NCI-H2196 treated with DMSO at 0.1 percent for 48 hours (cell line): ENCODE measurements around the gene TCTN2.

Experiments used
- DNase-seq: peaks from one replicate; lab custom pipeline; 2025; ENCODE audit not compliant: unreplicated experiment; lab: John Stamatoyannopoulos, UW

The TCTN2 gene

DNA sequence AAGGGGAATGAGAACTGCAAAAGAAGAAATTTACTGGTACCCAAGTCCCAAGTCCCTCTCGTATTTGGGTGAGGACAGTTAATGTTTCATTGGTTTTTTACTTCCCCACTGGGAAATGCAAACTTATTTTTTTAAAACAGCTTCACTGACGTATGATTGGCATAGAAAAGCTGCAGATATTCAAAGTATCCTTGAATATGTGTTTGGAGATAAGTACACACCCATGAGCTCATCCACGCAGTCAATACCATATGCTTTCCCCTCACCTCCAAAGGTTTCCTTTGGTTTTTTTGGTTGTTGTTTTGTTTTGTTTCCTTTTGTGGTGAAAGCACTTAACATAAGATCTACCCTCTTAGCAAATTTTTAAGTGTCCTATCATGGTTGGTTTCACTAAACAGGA is 13.1 kb downstream of the TCTN2 start:
- DNase-seq = no peak

DNA sequence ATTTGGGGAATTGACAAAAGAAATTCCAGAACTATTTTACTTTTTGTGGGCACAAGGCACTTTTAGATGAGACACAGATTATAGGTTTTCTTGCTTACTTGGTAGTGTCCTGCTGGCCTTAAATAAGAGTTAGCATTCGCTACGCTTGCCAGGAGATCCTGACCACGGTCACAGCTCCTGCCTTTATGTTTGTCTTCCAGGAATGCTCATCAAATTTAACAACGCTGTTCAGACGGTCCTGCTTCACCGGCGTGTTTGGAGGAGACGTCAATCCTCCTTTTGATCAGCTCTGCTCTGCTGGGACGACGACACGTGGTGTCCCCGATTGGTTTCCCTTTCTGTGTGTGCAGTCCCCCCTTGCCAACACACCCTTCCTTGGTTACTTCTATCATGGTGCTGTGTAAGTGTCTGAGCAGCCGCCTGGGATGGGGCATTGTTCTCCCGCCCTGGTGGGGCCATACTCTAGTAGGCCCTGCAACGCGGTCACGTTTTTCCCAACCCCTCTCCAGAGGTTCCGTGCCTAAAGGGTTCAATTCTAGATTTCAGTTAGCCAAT is 15.8 kb downstream of the TCTN2 start:
- no peak for DNase-seq

DNA sequence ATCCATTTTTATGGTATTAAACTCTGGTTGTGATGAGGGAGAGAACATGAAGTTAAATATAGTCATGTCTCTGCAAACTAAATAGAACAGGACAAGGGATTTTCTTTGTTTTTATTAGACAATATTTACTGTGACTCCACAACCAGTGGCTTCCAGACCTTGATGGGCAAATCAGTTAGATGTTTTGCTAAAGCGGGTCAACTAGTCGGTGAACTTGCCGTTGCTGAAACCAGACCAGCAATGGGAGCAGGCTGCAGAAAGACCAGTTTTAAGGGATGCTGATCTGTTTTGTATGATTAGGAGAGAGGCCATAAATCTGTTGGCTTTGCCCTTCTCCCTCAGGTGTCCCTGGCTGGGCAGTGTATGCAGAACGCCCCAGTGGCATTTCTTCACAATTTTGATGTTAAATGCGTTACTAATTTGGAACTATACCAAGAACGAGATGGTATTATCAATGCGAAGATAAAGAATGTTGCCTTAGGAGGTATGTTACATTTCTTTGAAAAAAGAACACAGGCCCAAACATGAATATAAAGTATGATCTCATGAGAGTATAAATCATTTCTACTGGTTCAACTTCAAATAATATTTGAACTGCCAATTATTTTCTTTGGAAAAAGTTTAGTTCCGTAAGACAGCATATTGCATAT is 19.4 kb downstream of the TCTN2 start:
- no peak for DNase-seq

DNA sequence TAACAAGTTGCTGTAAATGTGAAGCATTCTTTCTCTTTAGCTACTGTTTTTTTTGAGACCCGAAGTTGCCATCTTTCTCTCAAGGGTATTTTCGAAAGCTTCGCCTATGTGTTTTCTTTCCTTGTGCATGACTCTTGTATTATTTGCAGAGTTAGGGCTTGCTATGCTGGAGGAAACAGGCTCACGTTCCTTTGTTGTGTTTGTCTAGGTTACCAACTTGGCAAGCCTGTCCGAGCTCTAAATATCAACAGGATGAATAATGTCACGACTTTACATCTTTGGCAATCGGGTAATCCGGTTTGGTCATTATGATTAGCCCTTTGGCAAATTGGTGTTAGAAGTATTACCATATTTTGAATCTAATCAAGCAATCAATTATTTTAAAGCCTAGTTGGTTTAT is 25.3 kb downstream of the TCTN2 start:
- DNase-seq = peak; percentile 73

DNA sequence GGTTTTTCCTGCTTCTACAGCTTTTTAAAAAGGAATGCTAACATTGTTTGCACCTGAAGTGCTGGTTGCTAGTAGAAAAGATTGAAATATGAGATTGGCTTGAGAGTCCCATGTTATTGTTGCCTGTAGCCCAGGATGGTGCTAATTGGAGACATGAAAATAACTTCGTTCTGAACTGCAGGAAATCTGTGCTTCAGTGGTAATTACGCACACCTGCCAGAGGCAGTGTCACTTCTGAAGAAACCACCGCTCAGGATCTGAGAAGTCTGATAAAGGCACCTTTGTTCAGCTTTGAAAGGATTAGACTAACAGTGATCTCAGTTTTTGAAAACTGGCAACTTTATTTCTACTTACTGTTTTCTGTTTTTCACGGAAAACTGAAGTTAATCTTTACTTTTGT is 25.7 kb downstream of the TCTN2 start:
- DNase-seq = peak; percentile 74

DNA sequence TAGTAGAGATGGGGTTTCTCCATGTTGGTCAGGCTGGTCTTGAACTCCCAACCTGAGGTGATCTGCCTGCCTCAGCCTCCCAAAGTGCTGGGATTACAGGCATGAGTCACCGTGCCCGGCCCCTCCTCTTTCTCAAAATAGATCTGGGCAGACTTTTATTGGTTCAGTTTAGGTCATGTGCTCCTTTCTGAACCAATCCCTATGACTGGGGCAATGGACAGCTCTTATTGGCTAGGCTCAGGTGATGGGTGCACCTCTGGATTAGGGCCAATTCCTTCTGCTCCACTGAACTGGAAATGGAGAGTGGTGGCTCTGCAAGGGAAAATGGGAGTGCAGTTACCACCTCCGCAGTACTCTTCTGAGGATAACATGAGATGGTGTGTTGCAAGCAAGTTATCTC is 35.0 kb downstream of the TCTN2 start:
- DNase-seq = peak; percentile 27

DNA sequence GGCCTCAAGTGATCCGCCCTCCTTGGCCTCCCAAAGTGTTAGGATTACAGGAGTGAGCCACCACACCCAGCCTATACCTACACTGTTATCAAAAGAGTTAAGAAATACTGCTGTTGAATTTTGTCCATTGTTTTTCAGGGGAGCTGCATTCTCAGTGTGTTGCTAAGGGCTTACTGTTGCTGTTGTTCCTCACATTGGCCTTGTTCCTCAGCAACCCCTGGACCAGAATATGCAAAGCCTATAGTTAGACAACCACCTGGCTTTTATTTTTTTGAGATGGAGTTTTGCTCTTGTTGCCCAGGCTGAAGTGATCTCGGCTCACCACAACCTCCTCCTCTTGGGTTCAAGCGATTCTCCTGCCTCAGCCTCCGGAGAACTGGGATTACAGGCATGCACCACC is 36.6 kb downstream of the TCTN2 start:
- DNase-seq = no peak

DNA sequence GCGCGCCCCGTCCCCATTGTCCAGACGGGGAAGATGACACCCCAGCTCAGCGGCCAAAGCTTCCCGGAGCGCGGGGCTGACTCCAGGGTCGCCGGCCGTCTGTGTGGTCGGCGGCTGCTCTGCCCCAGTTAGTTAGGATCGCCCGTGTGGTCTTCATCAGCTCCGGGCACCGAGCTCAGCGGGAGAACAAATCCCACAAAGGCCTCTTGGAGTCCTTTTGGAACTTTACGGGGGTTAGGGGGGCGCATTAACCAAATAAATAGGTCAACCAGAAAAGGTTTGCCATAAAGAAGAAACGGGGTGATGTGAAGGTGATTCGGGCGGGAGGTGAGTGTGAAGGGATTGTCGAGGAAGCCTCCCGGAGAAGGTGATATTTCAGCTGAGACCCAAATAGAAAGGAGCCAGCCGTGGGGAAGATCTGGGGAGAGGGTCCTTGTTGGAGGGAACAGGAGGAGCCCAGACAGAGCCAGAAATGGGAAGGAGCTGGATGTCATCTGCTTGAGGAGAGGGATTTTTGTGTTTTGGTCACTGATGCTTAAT is 41.9 kb downstream of the TCTN2 start:
- DNase-seq = no peak

DNA sequence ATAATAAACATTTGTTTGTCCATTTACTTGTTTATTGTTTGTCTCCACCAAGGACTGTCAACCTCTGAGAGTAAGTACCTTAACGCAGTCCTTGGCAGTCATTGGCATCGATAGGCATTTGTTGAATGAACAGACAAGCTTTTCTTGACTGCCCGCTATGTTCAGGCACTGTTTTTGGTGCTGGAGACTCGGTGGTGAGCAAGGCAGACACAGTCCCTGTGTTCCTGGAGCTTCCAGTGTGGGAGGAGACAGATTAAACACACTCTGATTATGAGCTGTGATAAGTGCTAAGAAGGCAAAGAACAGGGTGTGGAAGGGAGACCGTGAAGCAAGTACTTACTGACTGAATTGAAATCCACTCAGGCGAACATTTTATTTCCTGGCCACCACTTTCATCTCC is 42.5 kb downstream of the TCTN2 start:
- no peak for DNase-seq

DNA sequence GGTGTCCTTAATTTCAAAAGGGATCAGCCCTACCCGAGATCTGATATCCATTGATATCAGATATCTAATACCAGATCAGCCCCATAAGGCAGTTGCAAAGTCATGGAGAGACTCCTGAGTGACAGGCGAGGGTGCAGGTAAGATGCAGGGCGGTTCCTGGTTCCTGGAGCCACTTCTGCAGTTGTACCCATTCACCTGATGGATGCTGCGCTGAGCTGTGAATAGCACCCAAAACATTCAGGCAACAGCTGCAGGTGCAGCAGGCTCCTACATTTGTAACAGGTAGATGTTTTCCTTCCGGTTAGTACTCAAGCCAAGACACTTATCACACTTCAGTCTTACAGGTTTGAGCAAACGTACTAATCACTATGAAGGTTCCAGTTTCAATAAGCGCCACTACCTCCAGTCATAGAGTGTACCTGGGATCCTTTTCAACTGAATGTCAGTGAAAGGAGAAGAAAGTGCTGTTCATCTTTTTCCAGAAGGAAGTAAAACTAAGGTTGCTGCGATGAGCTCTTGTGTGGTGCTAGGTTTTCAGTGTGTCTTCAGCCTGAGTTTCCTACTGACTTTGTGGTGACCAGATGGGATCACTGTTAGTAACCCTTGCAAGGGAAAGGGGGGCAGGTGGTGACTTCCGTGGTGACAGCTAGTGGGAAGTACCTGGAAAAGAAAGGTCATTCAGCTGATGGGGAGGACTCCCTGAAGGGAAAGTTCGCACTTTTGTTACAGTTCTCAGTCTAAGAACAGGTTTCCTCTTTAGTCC is 43.1 kb downstream of the TCTN2 start:
- no peak for DNase-seq

DNA sequence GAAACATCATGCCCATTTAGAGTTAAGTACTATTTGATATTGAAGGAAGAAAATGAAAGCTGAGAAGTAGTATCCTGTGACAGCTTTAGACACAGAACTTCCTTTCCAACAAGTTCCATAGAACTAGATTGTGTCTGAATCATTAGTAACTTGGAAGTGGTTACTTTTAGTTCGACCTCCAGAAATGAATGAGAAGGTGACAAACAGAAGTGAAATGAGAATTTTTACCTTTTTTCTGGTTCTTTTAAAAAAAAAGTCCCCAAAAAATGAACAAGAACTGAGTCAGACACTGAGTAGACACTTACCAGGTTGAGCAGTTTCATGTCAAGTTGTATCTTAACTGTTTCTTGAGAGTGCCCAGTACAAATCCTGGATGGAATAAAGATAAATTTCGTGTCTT is 44.3 kb downstream of the TCTN2 start:
- no peak for DNase-seq

DNA sequence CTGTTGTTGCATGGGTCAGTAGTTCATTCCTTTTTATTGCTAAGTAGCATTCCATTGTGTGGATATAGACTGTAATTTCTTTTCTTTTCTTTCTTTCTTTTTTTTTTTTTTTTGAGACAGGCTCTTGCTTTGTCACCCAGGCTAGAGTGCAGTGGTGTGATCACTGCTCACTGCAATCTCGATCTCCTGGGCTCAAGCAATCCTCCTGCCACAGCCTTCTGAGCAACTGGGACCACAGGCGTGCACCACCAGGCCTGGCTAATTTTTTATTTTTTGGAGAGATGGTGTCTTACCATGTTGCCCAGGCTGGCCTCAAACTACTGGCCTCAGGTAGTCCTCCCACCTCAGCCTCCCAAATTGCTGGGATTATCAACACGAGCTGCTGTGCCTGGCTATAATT is 46.4 kb downstream of the TCTN2 start:
- no peak for DNase-seq

DNA sequence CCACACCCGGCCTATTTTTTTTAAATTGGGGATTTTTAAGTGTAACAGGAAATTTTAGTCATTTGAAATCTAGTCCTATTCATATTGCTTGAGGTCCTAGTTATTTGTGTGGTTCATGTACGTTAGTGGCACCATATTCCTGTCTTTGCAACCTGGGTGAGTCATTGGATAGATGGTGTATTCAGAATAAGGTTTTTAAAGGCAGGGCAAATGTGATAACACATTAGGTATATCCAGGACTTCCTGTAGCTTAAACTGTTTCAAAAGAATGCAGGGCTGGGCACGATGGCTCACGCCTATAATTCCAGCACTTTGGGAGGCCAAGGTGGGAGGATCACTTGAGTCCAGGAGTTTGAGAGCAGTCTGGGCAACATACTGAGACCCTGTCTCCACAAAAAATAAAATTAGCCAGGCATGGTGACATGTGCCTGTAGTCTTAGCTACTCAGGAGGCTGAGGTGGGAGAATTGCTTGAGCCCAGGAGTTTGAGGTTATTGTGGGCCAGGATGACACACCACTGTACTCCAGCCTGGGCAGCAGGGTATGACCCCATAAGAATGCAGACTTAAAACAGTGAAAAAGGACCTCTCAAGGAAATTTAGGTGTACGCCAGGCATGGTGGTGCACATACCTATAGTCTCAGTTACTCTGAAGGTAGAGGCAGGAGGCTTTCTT is 49.4 kb downstream of the TCTN2 start:
- DNase-seq = no peak

DNA sequence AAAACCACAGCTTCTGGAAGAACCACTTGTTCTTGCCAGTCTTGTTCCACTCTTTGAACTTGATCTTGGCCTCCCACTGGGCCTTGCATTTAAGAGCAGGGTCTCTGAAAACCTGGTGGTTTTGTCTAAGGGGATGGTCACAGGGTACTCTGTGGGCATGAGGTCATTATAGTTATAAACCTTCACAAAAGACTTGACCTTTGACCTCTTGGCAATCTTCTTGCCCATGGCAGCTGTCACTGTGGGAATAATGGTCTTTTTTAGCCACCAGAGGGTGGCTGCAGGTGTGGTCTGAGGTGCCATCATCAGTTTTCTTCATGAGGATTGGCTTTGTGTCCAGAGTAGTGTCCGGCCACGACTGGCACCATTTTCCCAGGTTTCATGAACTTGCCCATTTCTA is 50.3 kb downstream of the TCTN2 start:
- DNase-seq = no peak

DNA sequence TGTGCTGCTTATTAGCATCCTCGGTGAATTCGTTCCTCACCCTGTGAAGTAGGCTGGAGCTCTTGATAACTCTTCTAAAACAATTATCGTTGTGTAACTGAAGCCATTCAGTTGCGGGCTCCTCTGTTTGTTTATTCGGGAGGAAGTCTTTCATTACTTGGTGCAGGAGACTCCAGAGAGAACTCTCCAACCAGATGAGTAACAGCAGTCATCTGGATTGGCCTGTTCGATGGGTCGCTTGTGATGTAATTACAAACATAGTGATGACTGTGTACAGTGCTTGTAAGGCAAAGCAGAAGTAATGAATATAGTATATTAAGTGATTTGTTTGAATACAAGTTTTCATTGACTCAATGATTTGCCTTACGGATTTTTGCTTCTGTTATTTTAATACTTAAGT is 52.1 kb downstream of the TCTN2 start:
- DNase-seq = no peak

DNA sequence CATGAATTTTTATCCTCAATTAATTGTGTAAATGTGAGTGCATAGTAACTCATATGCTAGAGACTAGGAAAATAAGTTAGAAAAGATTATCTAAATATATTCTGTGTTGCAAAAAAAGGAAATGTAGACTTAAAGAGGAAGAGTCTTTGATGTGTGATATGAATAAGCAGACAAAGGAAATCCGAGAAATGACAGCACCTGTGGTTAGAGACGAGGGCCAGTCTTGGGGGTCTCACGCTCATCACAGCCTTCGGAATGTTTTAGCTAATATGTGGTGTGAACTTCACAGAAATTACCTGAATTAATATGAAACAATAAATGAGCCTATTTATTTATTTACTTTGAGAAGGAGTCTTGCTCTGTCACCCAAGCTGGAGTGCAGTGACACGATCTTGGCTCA is 52.9 kb downstream of the TCTN2 start:
- no peak for DNase-seq

DNA sequence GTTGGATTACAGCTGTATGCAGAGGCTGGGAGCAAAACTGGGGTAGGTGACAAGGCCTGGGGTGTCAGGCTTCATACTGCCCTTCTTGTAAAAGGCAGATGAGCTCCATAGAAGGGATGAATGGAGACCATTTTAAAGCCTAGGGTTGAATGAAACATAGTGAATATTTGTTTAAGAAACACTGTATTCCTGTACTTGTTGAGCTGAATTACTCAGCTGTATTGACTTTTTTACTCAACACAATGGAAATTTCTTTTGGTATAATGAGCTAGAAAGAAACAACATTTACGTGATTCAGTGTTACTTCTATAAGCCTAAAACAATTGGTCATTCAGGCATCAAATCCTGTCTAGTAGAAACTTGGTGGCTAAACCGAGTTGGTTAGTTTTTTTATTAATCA is 55.3 kb downstream of the TCTN2 start:
- no peak for DNase-seq

DNA sequence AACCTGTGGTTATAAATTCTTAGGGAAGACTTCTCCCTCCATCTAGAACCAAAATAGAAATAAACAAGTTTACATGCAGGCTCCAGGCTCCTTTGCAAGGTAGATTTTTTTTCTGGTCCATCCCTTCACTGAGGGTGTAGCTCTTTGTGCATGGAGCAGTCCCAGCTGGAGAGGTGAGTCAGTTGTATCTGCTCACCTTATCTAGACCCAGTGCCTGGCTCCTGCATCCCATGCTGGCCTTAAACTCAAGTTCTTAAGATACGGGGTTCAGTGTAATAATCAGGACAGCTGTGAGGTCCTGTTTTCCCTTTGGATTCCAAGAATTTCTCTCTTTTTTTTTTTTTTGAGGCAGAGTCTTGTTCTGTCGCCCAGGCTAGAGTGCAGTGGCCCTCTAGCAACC is 56.0 kb downstream of the TCTN2 start:
- DNase-seq = no peak

DNA sequence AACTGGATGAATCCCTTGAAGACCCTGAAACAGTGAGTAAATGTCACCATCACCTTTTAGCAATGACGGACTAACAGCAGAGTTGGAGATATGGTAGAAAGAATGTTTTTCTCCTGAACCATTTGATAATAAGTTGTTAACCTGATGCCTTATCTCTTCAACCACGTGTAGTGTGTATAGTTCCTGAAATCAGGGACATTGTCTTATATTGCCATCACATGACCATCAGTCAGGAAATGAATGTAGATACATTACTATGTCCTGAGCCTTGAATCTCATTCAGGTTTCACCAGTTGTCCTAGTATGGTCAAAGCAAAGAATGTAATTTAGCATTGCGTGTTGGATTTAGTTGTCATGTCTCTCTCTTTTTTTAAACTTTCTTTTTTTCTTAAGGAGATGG is 57.0 kb downstream of the TCTN2 start:
- DNase-seq = no peak

DNA sequence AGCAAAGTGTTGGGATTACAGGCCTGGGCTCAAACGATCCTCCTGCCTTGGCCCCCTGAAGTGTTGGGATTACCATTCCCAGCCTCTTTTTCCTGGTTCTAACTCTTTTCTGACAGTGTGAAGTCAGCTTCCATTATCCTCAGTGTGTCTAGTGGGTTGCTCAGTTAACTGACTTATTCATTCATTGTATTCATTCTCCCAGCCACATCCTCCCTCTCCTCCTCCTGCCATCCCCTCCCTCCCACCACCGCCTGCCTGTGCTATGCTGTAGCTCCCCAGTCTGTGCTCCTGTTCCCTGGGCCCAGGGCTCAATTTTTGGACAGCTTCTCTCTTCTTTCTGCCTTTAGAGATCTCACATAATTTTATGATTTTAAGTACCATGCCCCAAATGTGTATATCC is 60.7 kb downstream of the TCTN2 start:
- no peak for DNase-seq

DNA sequence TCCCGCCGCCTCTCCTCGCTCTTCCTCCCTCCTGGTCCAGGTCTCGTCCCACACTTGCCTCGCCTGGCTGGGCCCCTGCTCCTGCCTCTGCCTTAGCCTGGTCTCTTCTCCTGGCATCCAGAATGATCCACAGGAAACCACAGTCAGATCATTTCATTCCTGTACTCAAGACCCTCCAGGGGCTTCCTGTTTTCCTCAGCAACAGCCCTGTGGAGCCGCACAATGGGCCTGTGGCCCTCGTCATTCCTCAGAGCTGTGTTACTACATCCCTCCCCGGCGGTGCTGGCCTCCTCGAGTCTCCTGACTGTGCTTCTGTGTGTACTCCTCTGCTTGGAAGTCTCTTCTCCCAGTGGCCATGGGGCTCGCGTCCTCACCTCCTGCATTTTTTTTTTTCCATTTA is 61.3 kb downstream of the TCTN2 start:
- DNase-seq = no peak

DNA sequence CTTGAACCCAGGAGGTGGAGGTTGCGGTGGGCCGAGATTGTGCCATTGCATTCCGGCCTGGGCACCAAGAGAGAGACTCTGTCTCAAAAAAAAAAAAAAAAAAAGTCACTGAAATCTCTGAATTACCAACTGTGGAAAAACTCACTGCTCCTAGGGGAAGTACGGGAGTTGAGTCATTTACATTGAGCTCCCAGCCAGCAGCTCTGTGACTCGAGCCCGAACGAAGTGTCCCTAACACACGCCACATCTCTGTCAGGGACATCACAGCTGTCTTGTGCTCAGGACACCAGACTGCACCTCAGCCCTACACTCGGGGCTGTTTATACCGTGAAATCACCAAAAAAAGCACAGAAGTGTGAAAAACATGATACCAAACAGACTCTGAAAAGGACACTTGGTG is 62.3 kb downstream of the TCTN2 start:
- DNase-seq = no peak
